Measurements from ENCODE around the gene SLC6A19. TPM values are rescaled to one million over a fixed set of nuclear protein-coding genes. Genes with fewer than 3 reads are reported as not detected.

SLC6A19 gene
- polyA plus RNA-seq, 3 donors: not detected

GRCh38 chr5:1172670-1173404 lies 28.6 kb upstream of the SLC6A19 start:
- Histone ChIP-seq H4K20me1 (ENCODE audit: insufficient read depth, low read length) (no peaks in the 10 kb centered on the region), H3K27ac (ENCODE audit: low read depth in 1 of 2, low read length in 2 of 2) (no peak overlapping the region), H3K4me3 (replicated peaks in 1 of 3; ENCODE audit: low read depth in 2 of 3, low read length in 3 of 3) (no peak overlapping the region), H3K4me2 (replicated peaks; ENCODE audit: extremely low read depth, low read length, poor library complexity, severe bottlenecking) (no peak overlapping the region), H3K9me3 (replicated peaks in 1 of 2; ENCODE audit: control insufficient read depth in 1 of 2, insufficient read depth in 1 of 2, low read length in 2 of 2) (no peaks in the 10 kb centered on the region), H3K27me3 (ENCODE audit: control insufficient read depth in 2 of 2, insufficient read depth in 2 of 2, low read length in 2 of 2) (peaks cover 0 to 2% of the 10 kb centered on the region in 2 donors), H3K4me1 (ENCODE audit: control insufficient read depth in 1 of 2, insufficient read depth in 2 of 2, low read length in 2 of 2) (peaks cover 10 to 11% of the 10 kb centered on the region in 2 donors), H3K36me3 (replicated peaks in 1 of 2; ENCODE audit: control insufficient read depth in 1 of 2, insufficient read depth in 2 of 2, low read length in 2 of 2) (no peaks in the 10 kb centered on the region), H2AFZ (ENCODE audit: insufficient read depth, low read depth, low read length, poor library complexity, severe bottlenecking) (no peak overlapping the region), H3K79me2 (ENCODE audit: insufficient read depth, low read length) (no peaks in the 10 kb centered on the region), H3K9ac (ENCODE audit: insufficient read depth, low read length, poor library complexity, severe bottlenecking) (no peak overlapping the region)
- Mint-ChIP-seq H3K36me3 (no peaks in the 10 kb centered on the region), H3K9me3 (peaks cover 0 to 6% (median 3%) of the 10 kb centered on the region in 7 donors), H3K27me3 (ENCODE audit: low read depth in 3 of 3) (peaks cover 5 to 22% (median 15%) of the 10 kb centered on the region in 3 donors), H3K4me1 (peaks cover 9% of the 10 kb centered on the region), H3K27ac (peak overlapping the region in 1 of 7 donors; percentile 20), H3K4me3 (no peak overlapping the region)
- no peak for DNase-seq
- TF ChIP-seq, protein P1, sequence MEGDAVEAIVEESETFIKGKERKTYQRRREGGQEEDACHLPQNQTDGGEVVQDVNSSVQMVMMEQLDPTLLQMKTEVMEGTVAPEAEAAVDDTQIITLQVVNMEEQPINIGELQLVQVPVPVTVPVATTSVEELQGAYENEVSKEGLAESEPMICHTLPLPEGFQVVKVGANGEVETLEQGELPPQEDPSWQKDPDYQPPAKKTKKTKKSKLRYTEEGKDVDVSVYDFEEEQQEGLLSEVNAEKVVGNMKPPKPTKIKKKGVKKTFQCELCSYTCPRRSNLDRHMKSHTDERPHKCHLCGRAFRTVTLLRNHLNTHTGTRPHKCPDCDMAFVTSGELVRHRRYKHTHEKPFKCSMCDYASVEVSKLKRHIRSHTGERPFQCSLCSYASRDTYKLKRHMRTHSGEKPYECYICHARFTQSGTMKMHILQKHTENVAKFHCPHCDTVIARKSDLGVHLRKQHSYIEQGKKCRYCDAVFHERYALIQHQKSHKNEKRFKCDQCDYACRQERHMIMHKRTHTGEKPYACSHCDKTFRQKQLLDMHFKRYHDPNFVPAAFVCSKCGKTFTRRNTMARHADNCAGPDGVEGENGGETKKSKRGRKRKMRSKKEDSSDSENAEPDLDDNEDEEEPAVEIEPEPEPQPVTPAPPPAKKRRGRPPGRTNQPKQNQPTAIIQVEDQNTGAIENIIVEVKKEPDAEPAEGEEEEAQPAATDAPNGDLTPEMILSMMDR (IDR thresholded peaks at IDR 0.05): no peak
- intact Hi-C loops (cut with micrococcal nuclease): loop anchor here (10.0 kb wide), 1 partner anchor 248 kb away; no protein-coding TSS in a partner anchor
- WGBS (ENCODE audit: insufficient coverage): 85% methylated on average over 22 of the region's 22 CpGs

DNA sequence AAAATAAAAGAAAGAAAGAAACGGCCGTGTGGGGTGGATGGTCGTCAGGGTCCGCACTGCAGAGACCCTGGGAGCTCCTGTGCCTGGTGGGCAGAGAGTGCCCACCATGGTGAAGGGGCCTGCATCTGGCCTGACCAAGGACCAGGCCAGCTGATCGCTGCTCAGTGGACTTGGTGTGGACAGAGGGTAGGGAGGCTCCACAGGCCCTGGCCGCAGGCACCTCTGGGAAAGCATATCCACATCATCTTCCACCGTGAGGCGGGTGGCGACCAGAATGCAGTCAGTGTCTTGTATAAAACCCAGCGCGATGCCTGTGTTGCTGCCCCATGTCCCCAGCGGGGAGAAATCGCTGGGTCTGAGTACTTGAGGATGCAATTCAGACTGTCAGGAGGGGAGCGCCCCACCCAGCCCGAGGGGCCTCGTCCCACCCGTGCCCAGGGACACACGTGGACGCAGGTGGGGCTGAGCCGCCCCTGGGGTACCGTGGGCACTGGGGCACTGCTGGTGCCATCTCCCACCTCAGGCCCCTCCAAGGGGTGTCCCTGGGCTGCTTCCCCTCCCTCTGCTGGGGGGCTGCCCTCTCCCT lies 27.8 kb upstream of the SLC6A19 start:
- Histone ChIP-seq H3K4me2 (replicated peaks; ENCODE audit: extremely low read depth, low read length, poor library complexity, severe bottlenecking) (no peak overlapping the region), H3K9me3 (replicated peaks in 1 of 2; ENCODE audit: control insufficient read depth in 1 of 2, insufficient read depth in 1 of 2, low read length in 2 of 2) (no peaks in the 10 kb centered on the region), H3K27me3 (ENCODE audit: control insufficient read depth in 2 of 2, insufficient read depth in 2 of 2, low read length in 2 of 2) (no peaks in the 10 kb centered on the region), H3K4me1 (ENCODE audit: control insufficient read depth in 1 of 2, insufficient read depth in 2 of 2, low read length in 2 of 2) (peaks cover 3 to 4% of the 10 kb centered on the region in 2 donors), H2AFZ (ENCODE audit: insufficient read depth, low read depth, low read length, poor library complexity, severe bottlenecking) (no peak overlapping the region), H3K9ac (ENCODE audit: insufficient read depth, low read length, poor library complexity, severe bottlenecking) (no peak overlapping the region), H3K4me3 (replicated peaks in 1 of 3; ENCODE audit: low read depth in 2 of 3, low read length in 3 of 3) (no peak overlapping the region), H3K36me3 (replicated peaks in 1 of 2; ENCODE audit: control insufficient read depth in 1 of 2, insufficient read depth in 2 of 2, low read length in 2 of 2) (no peaks in the 10 kb centered on the region), H3K27ac (ENCODE audit: low read depth in 1 of 2, low read length in 2 of 2) (no peak overlapping the region), H3K79me2 (ENCODE audit: insufficient read depth, low read length) (no peaks in the 10 kb centered on the region), H4K20me1 (ENCODE audit: insufficient read depth, low read length) (no peaks in the 10 kb centered on the region)
- Mint-ChIP-seq H3K27me3 (ENCODE audit: low read depth in 3 of 3) (peaks cover 6 to 22% (median 15%) of the 10 kb centered on the region in 3 donors), H3K9me3 (peaks cover 0 to 6% (median 3%) of the 10 kb centered on the region in 7 donors), H3K27ac (no peak overlapping the region), H3K4me3 (no peak overlapping the region), H3K4me1 (peaks cover 1% of the 10 kb centered on the region), H3K36me3 (no peaks in the 10 kb centered on the region)
- no peak for DNase-seq
- TF ChIP-seq, protein P1 (IDR thresholded peaks at IDR 0.05): no peak
- WGBS (ENCODE audit: insufficient coverage): 95% methylated on average over 20 of the region's 21 CpGs
- intact Hi-C loops (cut with micrococcal nuclease): loop anchor here (10.0 kb wide), 1 partner anchor 249 kb away; no protein-coding TSS in a partner anchor

All from CD14-positive monocyte (primary cell).